ENCODE results near the gene GBX2. TPM values are rescaled to one million over a fixed set of nuclear protein-coding genes. Genes with fewer than 3 reads are reported as not detected.

The GBX2 gene
- total and polyA plus RNA-seq, 9 of the 15 experiments (the other 6 are each of a cell fraction or from before 2014, with no cell fraction given) = 0.03 to 0.53 (median 0.27) TPM; not detected in 1

- in situ Hi-C loops (cut with MboI) (loop anchor here (5.0 kb wide), 1 partner anchor 400 kb away; no protein-coding TSS in a partner anchor), intact Hi-C loops (cut with micrococcal nuclease) (no loop called here)
- 22% methylated on average over 6 of the region's 20 CpGs for WGBS (ENCODE audit: insufficient coverage, low coverage, missing lambda C conversion rate)
- Histone ChIP-seq H4K20me1 (replicated peaks; ENCODE audit: control insufficient read depth, insufficient read depth, low read length) (no peaks in the 10 kb centered on the region), H3K9me3 (replicated peaks; ENCODE audit: control insufficient read depth, insufficient read depth, low read depth, low read length) (no peaks in the 10 kb centered on the region), H3K4me1 (replicated peaks in 1 of 2; ENCODE audit: control insufficient read depth in 2 of 2, insufficient read depth in 2 of 2, low read length in 2 of 2) (peaks cover 2 to 20% of the 10 kb centered on the region in 2 experiments; a peak in 4 of 5 replicates), H3K27ac (ENCODE audit: extremely low read depth, low read depth, low read length) (no peak overlapping the region), H3K79me2 (ENCODE audit: control insufficient read depth, insufficient read depth, low read length) (no peaks in the 10 kb centered on the region), H2AFZ (ENCODE audit: low read depth, low read length) (peak overlapping the region; percentile 60), H3K9ac (ENCODE audit: insufficient read depth in 1 of 2, low read depth in 2 of 2, low read length in 2 of 2) (peak overlapping the region in 1 of 2 experiments; percentile 50; a peak in 1 of 4 replicates), H3K27me3 (ENCODE audit: control insufficient read depth in 2 of 2, insufficient read depth in 2 of 2, low read length in 2 of 2) (no peaks in the 10 kb centered on the region), H3K4me3 (peak overlapping the region; percentile 25), H3K4me2 (ENCODE audit: insufficient read depth, low read length) (peak overlapping the region; percentile 69), H3K9me1 (ENCODE audit: control insufficient read depth, insufficient read depth, low read length) (no peaks in the 10 kb centered on the region), H3K36me3 (ENCODE audit: control insufficient read depth, insufficient read depth, low read length) (no peaks in the 10 kb centered on the region)
- POLR2A ChIA-PET = interaction anchor here (0.7 kb wide), 1 partner anchor 446 kb away, joined by 3 read pairs; no protein-coding TSS in a partner anchor
- CTCF ChIA-PET (ENCODE audit: low intra/inter-chr PET ratio) = interaction anchor here (1.2 to 1.8 kb wide), 2 partner anchors 400 to 412 kb away, joined by 5 to 8 read pairs; no protein-coding TSS in a partner anchor
- ATAC-seq = peak; percentile 95
- FAIRE-seq = no peak
- DNase-seq (ENCODE audit: extremely low read depth in 1 of 4, low spot score in 3 of 4) = peak; percentile 42 to 72 (median 58)
- BruUV-seq (replicated peaks) = no TSS peak
- TF ChIP-seq, protein P1, sequence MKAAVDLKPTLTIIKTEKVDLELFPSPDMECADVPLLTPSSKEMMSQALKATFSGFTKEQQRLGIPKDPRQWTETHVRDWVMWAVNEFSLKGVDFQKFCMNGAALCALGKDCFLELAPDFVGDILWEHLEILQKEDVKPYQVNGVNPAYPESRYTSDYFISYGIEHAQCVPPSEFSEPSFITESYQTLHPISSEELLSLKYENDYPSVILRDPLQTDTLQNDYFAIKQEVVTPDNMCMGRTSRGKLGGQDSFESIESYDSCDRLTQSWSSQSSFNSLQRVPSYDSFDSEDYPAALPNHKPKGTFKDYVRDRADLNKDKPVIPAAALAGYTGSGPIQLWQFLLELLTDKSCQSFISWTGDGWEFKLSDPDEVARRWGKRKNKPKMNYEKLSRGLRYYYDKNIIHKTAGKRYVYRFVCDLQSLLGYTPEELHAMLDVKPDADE (conservative IDR thresholded peaks at IDR 0.05; ENCODE audit: control insufficient read depth, low read depth, low read length) = no peak
- peak; percentile 11; the same call in 1 of the 2 replicates for TF ChIP-seq CTBP1 (IDR thresholded peaks at IDR 0.05; ENCODE audit: borderline replicate concordance)
- peak in 1 of 3 experiments; percentile 6 for TF ChIP-seq YY1 (IDR thresholded peaks at IDR 0.05; ENCODE audit: borderline replicate concordance in 1 of 3, control insufficient read depth in 1 of 3, extremely low read depth in 1 of 3, insufficient read depth in 3 of 3, insufficient read length in 1 of 3, insufficient replicate concordance in 2 of 3, low read depth in 1 of 3, low read length in 2 of 3)
- no peak for TF ChIP-seq RREB1 (CRISPR knock-in tag; IDR thresholded peaks at IDR 0.05)
- no peak for TF ChIP-seq TARDBP (IDR thresholded peaks at IDR 0.05)
- TF ChIP-seq ZMIZ1 (IDR thresholded peaks at IDR 0.05; ENCODE audit: low read depth in 2 of 2, low read length in 2 of 2) = no peak
- TF ChIP-seq, protein P2, sequence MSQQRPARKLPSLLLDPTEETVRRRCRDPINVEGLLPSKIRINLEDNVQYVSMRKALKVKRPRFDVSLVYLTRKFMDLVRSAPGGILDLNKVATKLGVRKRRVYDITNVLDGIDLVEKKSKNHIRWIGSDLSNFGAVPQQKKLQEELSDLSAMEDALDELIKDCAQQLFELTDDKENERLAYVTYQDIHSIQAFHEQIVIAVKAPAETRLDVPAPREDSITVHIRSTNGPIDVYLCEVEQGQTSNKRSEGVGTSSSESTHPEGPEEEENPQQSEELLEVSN (IDR thresholded peaks at IDR 0.05; ENCODE audit: borderline replicate concordance in 1 of 2, extremely low read depth in 1 of 2, insufficient read depth in 1 of 2, insufficient read length in 1 of 2, low read depth in 1 of 2, low read length in 1 of 2, poor library complexity in 1 of 2, severe bottlenecking in 1 of 2) = peak in 1 of 2 experiments; percentile 48
These were observed 9.4 kb upstream of the GBX2 start for GRCh38 chr2:236177604-236177966.

All from K562 (cell line).